Body of pancreas (tissue), 4 donors: Measurements from ENCODE around the gene RSRC2.

Experiments
- POLR2A ChIP-seq, 3 donors: fragments of 450-650 bp; IDR thresholded peaks; one replicate each; pipeline ENCODE4 v1.6.1; 2016; ENCODE audit warnings: antibody characterized with exemption in 3 of 3, mild to moderate bottlenecking in 2 of 3
- TF ChIP-seq, protein P1 (sequence below), 7 experiments: fragments of 450-650 bp in 4 of 7; fragments of 200-600 bp in 3 of 7; sonication (generic) in 3 of 7; IDR thresholded peaks; one replicate each; pipeline ENCODE4 v1.5.1; 2016 to 2019; ENCODE audit warnings: antibody characterized with exemption in 7 of 7

DNA sequence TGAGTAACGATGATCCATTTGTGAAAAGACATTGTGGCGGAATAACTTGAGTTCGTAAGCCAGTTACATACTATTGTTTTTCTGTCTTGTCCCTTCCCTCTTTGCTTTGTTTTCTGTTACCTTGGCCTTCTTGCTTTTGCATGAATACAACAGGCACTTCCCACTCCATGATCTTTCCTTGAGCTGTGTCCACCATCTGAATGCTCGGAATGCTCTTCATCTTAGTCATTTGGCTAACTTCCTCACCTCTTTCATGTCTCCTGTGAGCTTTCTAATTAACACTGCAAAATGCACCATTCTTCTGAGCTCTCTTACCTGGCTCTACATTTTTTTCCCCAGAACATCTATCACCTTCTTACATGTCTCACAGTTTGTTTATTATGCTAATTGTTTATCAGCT is 10.3 kb upstream of the RSRC2 start:
- TF ChIP-seq, protein P1, sequence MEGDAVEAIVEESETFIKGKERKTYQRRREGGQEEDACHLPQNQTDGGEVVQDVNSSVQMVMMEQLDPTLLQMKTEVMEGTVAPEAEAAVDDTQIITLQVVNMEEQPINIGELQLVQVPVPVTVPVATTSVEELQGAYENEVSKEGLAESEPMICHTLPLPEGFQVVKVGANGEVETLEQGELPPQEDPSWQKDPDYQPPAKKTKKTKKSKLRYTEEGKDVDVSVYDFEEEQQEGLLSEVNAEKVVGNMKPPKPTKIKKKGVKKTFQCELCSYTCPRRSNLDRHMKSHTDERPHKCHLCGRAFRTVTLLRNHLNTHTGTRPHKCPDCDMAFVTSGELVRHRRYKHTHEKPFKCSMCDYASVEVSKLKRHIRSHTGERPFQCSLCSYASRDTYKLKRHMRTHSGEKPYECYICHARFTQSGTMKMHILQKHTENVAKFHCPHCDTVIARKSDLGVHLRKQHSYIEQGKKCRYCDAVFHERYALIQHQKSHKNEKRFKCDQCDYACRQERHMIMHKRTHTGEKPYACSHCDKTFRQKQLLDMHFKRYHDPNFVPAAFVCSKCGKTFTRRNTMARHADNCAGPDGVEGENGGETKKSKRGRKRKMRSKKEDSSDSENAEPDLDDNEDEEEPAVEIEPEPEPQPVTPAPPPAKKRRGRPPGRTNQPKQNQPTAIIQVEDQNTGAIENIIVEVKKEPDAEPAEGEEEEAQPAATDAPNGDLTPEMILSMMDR (IDR thresholded peaks at IDR 0.05), result no peak
- TF ChIP-seq POLR2A (IDR thresholded peaks at IDR 0.05), result no peak
